ENCODE measurements around the gene RAD51B.

- TF ChIP-seq, protein P1, sequence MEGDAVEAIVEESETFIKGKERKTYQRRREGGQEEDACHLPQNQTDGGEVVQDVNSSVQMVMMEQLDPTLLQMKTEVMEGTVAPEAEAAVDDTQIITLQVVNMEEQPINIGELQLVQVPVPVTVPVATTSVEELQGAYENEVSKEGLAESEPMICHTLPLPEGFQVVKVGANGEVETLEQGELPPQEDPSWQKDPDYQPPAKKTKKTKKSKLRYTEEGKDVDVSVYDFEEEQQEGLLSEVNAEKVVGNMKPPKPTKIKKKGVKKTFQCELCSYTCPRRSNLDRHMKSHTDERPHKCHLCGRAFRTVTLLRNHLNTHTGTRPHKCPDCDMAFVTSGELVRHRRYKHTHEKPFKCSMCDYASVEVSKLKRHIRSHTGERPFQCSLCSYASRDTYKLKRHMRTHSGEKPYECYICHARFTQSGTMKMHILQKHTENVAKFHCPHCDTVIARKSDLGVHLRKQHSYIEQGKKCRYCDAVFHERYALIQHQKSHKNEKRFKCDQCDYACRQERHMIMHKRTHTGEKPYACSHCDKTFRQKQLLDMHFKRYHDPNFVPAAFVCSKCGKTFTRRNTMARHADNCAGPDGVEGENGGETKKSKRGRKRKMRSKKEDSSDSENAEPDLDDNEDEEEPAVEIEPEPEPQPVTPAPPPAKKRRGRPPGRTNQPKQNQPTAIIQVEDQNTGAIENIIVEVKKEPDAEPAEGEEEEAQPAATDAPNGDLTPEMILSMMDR (IDR thresholded peaks at IDR 0.05): no peak
- TF ChIP-seq POLR2A (IDR thresholded peaks at IDR 0.05) (no peak), POLR2AphosphoS5 (IDR thresholded peaks at IDR 0.05) (no peak), EP300 (IDR thresholded peaks at IDR 0.05) (no peak)
Observed at GRCh38 chr14:68414121-68414520, 594.5 kb downstream of the RAD51B start.
